ENCODE measurements around the gene PPIL6.

The PPIL6 gene

DNA sequence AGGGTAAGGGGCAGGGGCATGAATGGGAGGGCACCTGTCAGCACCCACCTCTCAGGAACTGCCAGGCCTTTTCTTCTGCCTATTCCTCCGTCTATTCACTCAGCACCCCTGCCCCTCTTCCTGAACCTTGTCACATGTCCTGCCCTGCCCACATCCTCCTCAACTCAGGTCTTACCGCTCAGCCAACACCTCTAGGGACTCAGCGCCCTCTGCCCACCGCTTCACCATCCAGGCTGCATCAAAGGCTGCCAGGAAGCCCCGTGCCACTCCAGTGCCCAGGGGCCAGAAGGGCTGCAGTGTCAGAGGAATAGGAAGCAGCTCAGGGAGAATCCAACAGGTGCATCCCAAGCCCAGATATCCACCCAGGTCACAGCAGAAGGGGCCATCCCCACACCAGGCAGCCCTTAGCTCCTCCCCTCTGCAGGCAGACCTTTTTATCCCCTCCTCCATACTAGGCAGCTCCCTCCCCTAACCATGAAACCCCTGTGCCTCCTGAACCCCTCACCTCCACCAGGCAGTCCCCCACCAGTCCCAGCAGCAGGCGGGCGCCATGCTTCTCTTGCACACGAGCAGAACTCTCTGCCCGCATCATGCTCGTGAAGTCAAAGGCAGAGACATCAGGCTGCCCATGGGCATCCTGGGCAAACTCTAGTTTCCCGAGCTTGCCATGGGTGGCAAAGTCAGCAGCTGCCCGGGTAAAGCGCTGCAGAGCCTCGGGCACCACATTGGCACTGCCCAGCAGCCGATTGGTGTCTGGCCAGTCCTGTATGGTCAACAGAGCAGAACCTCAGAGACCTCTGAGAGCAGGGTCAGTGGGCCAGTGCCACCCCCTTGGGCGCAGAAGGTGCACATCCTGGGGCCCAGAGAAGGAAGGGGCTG, 9.6 kb upstream of the PPIL6 start:
- DNase-seq (ENCODE audit: low read depth in 1 of 2, low spot score in 1 of 2) = no peak

DNA sequence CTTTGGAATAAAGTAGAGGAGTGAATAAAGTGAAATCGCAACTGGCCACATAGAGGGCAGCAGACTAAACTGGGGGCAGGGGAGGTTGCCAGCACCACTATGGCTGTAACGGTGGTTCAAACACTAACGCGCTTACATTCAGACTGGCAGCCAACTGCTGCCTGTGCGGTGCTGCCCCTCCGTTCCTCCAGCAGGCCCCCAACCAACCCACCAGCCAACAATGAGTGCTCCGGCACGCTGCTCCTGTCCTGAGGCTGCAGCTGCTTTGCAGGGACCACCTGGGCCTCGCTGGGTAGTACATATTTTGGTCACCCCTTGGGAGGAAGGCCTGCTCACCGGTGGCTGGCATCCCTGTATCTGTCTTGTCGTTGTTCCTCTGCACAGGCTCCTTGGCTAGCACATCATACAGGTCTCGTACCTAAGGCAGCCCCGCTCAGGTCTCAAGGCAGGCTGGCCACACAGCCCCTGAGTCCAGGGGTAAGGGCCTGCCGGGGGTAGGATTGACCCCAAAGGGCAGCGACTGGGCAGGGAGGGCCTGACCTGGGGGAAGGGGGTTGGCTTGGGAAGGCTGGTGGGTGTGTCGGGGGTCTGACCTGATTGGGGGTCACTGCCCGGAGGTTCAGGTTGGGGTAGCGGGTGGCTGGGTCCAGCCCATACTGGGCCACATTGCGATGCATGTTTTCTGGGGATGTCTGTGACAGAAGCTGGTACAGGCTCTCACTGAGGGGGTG, 8.8 kb upstream of the PPIL6 start:
- DNase-seq (ENCODE audit: low read depth in 1 of 2, low spot score in 1 of 2) = no peak

DNA sequence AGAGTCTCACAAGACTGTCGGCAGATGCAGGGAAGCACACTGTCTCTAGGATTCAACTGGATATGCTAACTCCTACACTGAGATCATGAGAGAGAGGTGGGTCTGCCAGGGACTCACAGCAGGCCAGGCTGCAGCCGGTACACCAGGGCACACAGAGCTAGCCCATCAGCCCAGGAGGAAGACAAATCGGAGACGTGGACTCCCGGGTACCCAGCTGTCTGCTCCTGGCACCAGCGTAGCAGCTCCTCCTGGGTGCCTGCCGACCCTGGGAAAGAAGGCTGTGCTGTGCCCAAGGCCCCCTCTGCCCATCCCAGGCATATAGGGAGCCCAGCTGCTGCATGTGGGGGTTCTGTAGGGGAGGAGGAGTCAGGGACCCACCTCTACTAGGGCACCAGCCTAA, 8.2 kb upstream of the PPIL6 start:
- DNase-seq (ENCODE audit: low read depth in 1 of 2, low spot score in 1 of 2) = no peak

DNA sequence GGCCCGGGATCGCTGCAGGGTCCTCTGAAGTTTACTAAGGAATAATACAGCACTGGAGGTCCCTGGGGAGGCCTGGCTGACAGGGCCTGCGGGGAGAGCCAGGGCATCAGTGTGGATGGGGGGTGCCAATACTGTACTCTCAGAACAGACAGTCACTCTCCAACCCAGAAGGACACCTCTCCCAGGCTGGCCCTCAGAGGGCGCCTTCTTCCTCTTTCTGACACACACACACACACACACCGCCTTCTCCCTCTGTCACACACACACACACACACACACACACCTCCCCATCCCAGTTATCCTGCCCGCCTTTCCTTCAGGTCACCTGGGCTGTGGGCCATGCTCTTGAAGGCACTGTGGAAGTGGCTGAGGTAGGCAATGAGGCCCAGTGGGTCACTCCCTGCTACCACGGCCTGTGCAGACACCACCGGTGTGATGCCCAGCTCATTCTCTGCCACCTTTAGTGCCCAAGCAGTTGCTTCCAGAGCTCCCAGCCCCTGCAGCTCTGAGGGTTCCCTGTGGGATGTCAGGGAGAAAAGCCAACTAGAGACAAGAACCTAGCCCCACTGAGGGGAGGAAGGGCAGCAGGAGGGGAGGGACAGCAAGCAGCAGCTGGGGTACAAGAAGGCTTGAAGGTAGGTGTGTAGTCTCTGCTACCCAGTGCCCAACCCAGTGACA, 7.6 kb upstream of the PPIL6 start:
- no peak for DNase-seq (ENCODE audit: low read depth in 1 of 2, low spot score in 1 of 2)

DNA sequence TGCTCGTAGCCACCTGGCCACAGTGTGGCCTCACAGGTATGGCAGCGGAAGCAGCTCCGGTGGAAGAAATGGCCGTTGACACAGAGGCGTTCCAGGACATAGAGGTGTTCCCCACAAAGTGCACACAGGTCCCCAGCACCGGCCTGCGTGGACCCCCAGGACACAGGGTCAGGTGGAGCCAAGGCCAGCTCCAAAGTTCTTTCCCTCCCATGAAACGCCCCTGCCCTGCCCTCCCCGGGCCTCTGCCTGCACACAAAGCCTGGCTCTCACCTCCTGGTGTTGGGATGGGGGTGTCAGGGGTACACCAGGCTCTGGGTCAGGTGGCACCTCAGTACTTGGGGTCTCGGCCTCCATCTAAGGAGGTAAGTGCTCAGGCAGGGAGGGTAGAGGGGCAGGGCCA, 6.7 kb upstream of the PPIL6 start:
- no peak for DNase-seq (ENCODE audit: low read depth in 1 of 2, low spot score in 1 of 2)

DNA sequence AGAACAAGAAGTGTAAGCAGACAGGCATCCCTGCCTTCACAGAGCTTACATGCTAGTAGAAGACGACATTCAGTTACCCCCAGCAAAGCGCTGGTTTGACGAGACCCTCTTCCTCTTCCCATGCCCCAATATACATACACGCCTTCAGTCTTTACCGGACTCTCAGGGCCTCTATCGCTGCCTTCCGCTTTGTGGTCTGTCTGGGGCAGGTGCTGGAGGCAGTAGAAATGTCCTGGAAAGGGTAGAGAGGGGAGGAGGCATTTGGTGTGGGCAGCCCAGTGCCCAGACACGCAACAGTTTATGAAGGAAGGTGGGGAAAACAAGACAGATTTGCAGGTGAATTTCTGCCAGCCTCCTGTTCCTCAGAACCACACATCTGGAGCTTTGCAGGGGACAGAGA, 6.1 kb upstream of the PPIL6 start:
- DNase-seq (ENCODE audit: low read depth in 1 of 2, low spot score in 1 of 2) = no peak

DNA sequence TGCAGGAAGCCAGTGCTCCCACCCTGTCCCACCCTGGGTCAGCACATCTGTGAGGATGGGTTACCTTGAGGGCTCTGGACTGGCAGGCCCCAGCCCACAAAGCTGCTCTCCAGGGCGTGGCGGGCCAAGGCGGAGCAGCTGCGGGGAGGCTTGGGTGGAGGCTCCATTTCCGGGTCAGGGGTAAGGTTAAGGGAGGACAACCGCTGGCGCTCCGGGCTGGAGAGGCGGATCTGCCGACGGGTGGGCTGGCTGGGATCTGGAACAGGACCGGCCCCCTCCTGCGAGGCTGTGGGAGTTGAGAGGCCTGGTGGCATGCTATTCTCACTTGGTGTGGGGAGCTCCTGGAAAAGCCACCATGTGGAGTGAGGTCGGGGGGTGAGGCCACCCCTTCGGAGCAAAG, 5.6 kb upstream of the PPIL6 start:
- DNase-seq (ENCODE audit: low read depth in 1 of 2, low spot score in 1 of 2) = no peak

DNA sequence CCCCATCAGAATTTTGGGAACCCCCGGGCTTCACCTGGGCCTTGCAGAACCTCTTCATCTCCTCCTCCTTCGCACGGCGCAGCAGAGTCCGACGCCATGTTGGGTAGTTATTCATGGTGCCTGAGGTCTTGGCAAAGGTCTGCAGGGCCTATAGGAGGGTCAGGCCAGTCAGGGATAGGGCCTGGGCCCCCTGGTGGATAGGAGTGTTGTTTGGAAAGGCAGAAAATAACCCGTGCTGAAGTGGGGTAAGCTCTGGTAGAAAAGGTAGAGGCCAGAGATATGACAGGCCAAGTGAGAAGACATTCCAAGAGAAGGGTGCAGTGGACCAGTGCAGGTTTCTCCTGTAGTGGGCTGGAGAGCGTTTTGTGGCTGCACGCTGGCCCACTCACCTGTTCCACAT, 5.0 kb upstream of the PPIL6 start:
- no peak for DNase-seq (ENCODE audit: low read depth in 1 of 2, low spot score in 1 of 2)

DNA sequence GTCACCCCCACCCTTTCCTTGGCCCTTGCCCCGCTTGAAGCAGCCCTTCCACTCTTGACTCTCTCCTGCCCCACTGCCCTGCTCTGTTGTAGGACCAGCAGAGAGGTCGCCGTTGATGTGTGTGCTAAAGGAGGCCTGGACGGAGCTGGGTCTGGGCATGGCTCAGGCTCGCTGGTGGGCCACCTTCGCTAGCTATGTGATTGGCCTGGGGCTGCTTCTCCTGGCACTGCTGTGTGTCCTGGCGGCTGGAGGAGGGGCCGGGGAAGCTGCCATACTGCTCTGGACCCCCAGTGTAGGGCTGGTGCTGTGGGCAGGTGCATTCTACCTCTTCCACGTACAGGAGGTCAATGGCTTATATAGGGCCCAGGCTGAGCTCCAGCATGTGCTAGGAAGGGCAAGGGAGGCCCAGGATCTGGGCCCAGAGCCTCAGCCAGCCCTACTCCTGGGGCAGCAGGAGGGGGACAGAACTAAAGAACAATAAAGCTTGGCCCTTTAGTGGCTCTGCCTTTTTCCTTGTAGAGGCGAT, 3.1 kb upstream of the PPIL6 start:
- no peak for DNase-seq (ENCODE audit: low read depth in 1 of 2, low spot score in 1 of 2)

DNA sequence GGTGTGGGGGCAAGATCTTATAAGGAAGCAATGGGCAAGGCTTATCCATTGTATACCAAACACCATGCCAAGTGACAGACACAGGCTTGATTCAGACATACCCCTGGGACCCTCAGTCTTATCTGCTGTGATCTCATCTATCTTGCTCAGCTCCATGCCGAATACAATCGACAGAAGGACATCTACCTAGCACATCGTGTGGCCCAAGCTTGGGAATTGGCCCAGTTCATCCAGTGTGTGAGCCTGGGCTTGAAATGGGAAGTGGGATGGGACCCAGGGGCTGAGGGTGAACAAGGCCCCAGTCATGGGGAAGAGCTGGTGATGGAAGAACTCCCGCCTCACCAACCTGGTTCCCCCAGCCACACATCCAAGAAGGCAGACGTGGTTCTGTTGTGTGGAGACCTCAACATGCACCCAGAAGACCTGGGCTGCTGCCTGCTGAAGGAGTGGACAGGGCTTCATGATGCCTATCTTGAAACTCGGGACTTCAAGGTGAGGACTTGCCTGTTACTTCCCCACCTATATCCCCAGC, 2.0 kb upstream of the PPIL6 start:
- DNase-seq (ENCODE audit: low read depth in 1 of 2, low spot score in 1 of 2) = no peak

DNA sequence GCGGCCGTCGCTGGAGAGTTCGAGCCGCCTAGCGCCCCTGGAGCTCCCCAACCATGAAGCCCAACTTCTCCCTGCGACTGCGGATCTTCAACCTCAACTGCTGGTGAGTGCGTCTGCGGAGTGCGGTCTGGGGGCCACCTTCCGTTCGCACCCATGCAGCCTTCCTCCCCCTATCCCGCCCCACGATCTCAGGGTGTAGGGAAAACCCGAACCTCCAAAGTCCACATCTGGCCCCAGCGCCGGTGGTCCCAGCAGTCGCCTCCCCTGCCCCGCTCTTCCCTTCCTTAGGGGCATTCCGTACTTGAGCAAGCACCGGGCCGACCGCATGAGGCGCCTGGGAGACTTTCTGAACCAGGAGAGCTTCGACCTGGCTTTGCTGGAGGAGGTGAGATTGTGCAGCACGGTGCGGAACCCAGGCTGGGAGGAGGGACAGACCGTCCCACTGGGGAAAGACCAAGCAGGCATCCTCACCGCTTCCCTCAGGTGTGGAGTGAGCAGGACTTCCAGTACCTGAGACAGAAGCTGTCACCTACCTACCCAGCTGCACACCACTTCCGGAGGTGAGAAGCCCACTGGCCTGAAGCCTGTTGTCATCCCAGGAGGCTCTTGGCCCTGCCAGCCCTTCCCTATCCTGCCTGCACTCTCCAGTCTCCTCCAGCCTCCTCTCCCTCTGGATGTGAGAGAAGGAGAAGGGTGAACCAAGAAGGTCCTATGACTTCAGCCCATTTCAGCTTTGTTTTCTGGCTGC, 815 bp upstream of the PPIL6 start:
- DNase-seq (ENCODE audit: low read depth in 1 of 2, low spot score in 1 of 2) = peak in 1 of 2 donors; percentile 22

DNA sequence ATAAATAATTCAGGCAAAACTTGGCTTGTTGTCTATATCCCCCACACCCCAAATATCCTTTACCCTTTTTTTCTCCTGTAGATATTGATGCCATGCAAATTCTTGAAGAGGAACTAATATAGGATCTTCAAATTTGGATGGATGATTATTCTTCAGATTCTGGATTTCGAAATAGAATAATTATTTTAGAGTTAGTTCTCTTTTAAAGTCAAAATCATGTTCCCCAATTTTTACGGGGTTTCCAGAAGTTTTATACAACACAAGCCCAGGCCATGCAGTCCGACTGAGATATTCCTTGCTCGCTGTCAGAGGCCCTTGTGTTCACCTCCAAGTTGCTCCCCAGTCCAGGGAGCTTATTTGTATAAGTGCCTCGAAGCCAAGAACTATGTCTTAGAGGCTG, 4.4 kb downstream of the PPIL6 start:
- DNase-seq (ENCODE audit: low read depth in 1 of 2, low spot score in 1 of 2) = no peak

DNA sequence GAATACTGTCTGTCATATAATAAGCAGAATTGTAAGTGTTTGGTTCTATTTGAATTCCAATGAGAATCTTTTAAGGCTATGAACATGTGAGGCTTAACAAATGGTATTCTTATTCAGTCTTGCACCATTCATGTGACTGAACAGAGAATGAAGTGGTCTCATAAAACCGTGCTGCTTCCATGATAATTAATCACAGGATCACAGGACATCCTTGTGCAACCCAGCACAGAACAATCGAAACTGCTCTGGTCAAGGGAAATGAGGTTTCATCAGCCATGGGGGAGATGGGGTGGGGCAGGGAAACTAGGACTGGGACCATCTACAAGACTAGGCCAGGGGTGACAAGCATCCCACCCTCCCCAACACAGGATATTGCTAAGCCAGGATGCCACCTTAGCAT, 6.0 kb downstream of the PPIL6 start:
- DNase-seq (ENCODE audit: low read depth in 1 of 2, low spot score in 1 of 2) = no peak

DNA sequence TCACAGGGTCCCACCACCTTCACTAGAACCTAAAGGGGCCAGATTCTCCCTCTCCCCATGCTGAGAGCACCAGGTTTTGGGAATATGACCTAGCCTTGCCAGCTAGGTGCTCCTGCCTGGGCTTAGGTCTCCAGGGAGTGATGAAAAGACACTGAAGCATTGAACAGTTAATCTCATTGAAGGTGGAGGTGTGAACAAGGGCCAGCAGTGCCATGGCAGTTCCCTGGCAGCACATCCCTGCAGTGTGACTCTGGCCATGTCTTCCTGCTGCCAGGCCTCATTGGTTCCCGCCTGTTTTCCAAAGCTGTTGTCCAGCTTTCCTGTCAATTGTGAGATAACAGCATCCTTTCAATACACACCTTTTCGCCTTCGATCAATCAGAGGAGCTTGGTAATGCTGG, 10.9 kb downstream of the PPIL6 start:
- no peak for DNase-seq (ENCODE audit: low read depth in 1 of 2, low spot score in 1 of 2)

DNA sequence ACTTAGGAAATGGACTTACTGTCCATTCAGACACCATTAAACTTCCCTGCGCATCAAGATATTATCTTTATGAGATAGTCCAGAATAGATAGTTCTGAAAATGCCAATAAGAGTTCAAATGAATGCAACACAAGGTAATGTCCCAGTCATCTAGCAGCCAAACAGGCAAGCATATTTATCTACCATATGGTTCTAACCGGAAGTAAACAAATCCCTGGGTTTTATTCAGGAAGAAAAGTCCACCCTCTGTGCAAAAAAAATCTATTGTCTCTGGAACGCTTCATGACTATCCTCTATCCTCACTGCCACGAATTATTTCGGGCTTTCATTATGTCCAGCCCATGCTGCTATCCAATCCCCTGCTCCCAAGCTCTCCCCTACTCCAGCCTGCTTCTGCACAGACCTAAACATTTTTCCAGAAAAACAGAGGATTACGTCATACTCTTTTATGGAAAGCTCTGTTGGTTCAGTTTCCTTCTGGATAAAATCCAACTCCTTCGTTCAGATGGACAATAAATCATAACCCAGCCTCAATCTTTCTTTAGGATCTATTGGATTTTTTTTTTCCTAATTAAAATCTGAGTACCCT, 11.4 kb downstream of the PPIL6 start:
- DNase-seq (ENCODE audit: low read depth in 1 of 2, low spot score in 1 of 2) = no peak

DNA sequence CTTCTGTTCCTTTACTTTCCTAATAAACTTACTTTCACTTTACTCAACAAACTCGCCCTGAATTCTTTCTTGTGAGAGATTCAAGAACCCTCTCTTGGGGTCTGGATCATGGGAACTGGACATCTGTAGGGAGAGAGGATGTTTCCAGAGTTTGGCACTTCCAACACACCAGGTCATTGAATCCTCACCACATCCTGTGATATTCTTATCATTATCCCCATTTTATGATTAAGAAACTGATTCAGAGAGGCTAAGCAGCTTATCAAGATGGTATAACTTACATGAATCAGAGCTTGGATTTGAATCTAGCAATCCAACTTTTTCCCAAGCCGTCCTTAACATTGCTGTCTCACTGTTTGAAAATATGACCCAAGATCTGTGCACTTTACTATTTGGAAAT, 15.5 kb downstream of the PPIL6 start:
- no peak for DNase-seq (ENCODE audit: low read depth in 1 of 2, low spot score in 1 of 2)

DNA sequence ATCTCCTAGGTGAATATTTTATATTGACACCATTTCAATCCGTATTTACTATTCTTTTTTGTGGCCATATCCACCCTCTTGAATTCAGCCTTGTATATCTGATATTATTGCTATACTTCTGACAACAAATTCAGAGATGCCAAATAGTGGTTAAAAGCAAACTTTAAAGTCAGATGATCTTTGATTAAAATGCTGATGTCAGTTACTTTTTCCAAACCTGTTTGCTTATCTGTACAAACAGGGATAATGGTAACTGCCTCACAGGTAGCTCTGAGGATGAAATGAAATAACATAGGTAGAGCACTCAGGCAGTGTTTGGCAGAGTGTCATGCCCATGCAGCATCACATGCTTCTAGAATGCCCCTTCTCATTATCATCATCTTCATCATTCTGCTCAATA, 19.2 kb downstream of the PPIL6 start:
- DNase-seq (ENCODE audit: low read depth in 1 of 2, low spot score in 1 of 2) = no peak

DNA sequence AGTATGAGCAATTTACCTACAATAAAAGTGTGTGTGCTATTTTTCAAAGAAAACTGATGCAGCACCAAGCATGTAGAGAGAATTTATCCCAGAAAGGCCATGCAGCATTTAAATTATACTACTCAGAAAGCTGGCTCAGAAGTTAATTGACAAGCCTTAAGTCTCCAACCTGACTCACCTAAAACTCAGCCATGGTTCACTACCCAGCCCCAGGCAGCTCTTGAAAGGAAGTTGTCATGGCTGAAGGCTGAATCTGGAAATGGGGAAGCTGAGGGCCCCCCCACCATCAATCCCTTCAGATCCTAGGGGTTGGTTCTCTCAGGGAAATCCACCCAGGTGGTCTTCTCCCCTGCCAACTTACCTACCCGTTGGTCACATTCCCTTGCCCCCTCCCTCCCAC, 19.7 kb downstream of the PPIL6 start:
- DNase-seq (ENCODE audit: low read depth in 1 of 2, low spot score in 1 of 2) = no peak

DNA sequence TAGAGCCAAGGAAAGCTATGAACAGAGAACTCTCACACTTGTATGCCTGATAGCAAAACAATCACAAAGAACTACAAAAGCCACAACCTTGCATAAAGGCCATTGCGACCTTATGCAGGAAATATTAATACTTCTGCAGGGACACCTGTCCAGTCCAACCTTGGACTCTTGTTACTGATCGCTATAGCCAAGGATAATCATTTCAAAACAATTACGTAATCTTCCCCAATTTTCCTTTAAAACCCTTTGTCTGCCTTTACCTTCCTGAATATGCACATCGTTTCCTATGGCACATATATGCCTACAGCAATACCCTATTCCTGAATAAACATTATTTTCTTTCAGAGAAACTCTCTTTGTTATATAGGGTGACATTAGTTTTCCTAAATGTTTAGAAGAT, 22.8 kb downstream of the PPIL6 start:
- DNase-seq (ENCODE audit: low read depth in 1 of 2, low spot score in 1 of 2) = no peak

DNA sequence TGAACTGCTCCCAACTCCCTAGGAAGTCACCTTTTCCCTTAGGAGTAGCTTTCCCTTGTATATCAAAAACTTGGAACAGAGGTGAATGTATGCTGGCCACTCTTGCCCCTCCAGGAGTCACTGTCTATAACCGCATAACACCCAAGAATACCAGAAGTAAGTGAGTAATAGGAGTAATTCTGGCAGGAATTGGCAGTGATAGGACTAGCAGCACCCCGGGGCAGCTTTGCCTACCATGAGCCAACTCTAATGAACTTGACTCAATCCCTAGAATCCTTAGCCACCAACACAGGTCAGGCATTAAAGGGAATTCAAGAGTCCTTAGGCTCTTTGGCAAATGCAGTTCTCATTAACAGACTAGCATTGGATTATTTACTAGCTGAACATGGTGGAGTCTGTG, 29.4 kb downstream of the PPIL6 start:
- DNase-seq (ENCODE audit: low read depth in 1 of 2, low spot score in 1 of 2) = no peak

DNA sequence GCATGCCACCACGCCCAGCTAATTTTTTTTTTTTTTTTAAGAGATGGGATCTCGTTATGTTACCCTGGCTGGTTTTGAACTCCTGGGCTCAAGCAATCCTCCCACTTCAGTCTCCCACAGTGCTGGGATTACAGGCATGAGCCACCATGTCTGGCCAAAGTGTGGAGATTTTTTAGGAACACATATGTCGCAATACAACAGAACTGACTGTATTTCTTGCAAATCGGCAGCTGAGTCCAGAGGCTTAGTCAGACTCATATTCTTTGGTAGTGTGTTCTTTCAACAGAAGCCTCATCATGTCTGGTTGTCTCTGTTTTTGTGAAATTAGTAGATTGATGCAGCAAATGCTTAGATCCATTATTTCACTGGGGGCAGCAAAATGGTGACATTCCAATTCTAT, 34.2 kb downstream of the PPIL6 start:
- no peak for DNase-seq (ENCODE audit: low read depth in 1 of 2, low spot score in 1 of 2)

All from activated CD4-positive, alpha-beta T cell treated with anti-CD3 and anti-CD28 coated beads, Interleukin-2, amount 50 U/mL, for 24 hours (primary cell).